Stomach (tissue), 4 donors: Measurements from ENCODE around the gene VEZT.

Experiments
- EP300 ChIP-seq: sonication (generic); formaldehyde crosslinking; IDR thresholded peaks from one replicate; pipeline ENCODE4 v1.6.1; 2017; ENCODE audit warnings: antibody characterized with exemption
- POLR2A ChIP-seq, 4 donors: fragments of 450-650 bp; IDR thresholded peaks; one replicate each; pipeline ENCODE4 v1.6.1; 2016; ENCODE audit warnings: antibody characterized with exemption in 4 of 4, control low read depth in 2 of 4, mild to moderate bottlenecking in 1 of 4, moderate library complexity in 1 of 4
- POLR2AphosphoS5 ChIP-seq, 3 donors: sonication (generic); formaldehyde crosslinking; IDR thresholded peaks; one replicate each; pipeline ENCODE4 v1.6.1; 2016; ENCODE audit warnings: antibody characterized with exemption in 3 of 3

DNA sequence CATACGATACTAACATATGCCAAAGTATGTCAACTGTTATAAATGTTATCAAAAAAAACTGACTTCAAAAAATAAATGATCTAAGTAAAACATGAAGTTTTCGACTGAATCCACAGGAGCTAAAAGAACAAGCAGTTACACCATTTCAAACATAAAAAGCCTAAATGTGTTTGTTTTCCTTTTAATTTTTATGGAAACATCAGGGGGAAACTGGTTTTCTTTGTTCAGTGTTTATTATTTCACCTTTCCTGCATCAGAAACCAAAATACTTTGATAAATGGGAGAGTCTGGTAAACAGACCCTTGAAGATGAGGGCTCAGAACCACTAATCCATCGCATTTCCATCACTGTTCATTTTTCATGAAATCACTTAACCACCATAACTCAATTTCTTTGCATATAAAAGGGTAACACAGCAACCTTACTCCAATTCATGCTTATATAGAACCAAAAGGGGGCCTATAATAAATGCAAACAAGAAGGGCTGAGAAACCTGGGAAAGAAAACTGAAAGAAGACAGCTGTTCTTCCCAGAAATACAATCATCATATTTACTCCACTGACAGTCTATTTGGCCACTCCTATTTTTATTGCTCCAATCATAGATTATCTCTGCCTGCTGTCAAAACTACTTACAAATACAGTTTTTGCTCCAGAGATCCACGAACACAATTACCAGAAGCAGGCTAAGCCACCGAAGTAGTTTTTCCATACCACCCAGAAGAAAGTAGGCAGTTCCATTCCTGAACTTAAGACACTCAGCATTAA, 17.3 kb upstream of the VEZT start:
- TF ChIP-seq POLR2AphosphoS5 (IDR thresholded peaks at IDR 0.05): no peak
- no peak for TF ChIP-seq EP300
- TF ChIP-seq POLR2A (IDR thresholded peaks at IDR 0.05): no peak
